ENCODE measurements around the gene LRMDA.

LRMDA gene

DNA sequence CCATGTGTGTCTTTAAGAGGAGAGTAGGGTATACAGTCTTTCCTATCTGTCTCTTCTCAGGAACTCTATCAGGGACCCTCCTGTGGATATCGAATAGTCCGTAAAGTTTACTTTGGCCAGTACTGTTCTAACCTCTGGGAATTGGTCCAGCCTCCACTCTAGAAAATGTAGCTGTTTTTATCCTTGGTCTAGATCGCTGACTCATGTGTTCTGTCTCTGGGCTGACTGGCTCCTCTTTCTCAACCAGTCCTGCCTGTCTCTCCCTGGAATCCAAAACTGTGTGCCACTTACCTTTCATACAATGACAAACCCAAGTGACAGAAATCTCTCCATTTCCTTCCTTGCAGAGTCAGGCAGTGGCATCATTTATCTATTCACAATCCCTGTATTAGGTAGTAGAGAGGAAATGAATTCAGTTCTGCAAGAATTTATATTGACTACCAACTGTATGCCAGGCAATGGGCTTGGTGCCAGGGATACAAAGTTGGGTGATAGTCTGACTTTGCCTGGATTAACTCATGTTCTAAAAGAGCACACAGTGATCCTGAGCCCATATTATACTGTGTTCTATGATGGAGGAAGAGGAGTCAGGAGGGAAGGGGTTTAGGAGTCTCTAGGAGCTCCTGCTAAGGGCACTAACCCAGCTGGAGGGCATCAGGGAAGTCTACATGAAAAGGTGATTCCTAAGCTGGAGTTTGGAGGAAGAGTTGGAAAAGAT, 232.7 kb downstream of the LRMDA start:
- no peak for DNase-seq (ENCODE audit: low read depth in 2 of 2)

DNA sequence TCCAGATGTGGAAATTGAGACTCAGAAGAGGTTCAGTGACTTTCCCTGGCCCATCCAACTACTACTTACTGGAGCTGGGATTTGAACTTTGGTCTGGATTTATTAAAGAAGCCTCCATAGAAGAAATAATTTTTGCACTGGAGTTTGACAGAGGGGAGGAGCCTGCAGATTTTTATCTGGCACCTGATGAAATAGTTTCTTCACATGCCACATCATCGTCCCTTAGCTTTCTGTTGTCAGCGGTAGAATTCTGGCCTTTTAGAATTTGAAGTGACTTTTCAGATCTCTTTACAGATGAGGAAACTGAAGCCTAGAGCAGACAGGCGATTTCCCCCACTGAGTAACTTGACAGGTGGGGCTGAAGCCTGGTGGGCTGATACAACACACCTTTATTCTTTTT, 233.5 kb downstream of the LRMDA start:
- DNase-seq (ENCODE audit: low read depth in 2 of 2): no peak

DNA sequence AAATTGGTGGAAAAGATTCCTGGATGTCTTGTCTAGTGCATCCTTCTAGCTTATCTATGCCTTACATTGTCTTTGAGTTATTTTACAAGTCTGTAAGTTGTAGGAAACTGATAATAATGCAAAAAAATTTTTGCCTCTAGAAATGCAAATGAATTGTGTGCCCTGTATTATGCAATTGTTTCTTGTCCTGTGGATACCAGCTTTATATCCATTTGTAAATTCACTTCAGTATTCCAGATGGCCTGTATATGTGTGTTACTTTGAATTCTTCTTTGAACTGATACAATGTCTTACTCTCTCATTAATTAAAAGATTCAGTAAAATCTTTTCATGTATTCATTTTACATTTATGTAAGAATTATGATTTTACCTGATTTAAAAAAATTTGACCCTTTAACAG, 234.3 kb downstream of the LRMDA start:
- no peak for DNase-seq (ENCODE audit: low read depth in 2 of 2)

DNA sequence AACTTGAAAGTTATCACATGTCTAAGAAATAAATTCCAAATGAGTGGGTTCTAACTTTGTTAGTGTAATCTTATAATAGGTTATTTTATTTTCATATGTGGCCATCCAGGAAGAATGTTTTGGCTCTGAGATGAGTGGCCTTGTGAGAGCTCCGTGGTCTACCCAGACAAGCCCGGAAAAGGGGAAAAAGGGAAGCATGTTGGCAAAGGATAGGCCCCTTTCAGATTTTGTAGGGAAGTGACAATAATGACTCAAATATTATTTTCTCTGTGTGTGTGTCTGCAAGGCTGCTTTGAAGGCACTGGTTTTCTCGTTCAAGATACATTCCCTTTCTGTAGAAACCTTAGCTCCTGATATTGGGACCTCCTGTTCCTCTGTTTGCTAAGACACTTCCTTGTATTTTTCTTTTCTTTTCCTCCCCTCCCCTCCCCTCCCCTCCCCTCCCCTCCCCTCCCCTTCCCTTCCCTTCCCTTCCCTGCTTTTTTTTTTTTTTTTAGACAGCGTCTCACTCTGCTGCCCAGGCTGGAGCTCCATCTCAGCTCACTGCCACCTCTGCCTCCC, 240.8 kb downstream of the LRMDA start:
- no peak for DNase-seq (ENCODE audit: low read depth in 2 of 2)

DNA sequence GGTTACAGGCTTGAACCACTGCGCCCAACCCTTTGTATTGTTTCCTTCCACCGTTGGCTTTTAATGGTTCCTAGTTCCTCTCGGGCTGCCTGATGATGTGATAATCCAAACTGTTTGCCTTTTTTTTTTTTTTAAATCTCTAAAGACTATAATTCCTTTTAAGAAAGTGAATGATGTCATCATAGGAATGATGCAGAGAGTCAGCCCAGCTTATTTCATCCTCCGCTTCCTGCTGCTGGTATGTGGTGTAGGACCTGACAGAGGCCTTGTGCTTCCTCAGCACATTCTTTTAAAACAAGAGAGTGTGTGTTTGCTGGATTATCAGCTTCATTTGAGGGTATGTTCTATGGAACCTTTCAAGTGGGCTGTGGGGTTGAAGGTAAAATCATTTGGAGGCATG, 241.4 kb downstream of the LRMDA start:
- DNase-seq (ENCODE audit: low read depth in 2 of 2): no peak

DNA sequence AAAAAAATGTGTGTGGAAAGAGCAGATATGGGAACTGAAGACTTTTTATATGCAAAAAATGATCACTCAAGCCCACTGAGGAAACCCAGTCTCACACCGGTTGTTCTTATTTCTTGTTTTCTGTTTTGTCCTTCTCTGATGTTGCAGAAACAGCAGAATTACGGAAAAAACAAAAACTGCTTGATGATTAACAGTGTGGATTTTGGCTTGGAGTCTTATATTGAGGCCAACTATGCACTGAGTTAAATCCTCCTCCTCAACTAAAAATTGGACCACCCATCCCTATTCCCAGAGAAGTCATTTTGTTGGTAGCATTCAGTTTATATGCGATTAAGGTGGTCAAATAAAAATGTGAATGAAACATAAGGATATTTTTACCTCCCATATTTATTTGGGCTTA, 246.1 kb downstream of the LRMDA start:
- DNase-seq (ENCODE audit: low read depth in 2 of 2): no peak

DNA sequence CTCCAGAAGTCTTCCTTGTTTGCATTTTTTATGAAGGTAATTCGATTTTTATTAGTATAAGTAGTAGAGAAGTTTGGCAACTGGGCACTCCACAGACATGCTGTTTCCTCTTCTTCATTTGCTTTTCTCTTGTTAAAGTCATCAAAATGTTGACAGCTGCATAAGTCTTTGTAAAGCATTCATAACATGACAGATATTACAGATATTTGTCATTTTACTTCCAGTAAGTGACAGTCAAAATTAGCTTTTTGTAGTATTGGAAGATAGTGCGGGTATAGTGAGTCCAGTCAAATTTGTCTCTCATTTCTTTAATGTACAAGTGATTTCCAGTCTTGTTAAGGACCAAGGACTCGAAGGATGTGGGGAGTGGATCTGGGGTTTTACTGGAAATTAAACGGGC, 247.1 kb downstream of the LRMDA start:
- DNase-seq (ENCODE audit: low read depth in 2 of 2): no peak

DNA sequence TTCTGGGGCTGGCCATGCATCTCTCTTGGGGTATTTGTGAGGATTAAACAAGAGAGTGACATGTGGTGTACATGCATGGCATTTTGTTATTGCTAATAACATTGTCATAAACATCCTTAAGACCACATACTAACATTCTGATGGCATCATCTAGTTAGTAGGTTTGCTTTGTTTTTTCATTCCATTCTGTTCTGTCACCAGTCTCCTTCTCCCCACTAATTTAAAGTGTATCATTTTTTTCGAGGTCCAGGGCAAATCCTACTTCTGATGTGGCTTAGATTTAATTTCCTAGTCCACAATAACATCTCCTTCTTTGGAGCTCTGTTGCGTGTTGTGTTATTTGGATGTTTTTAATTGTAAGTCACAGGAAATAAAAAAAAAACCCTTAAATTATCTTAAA, 248.1 kb downstream of the LRMDA start:
- DNase-seq (ENCODE audit: low read depth in 2 of 2): no peak

DNA sequence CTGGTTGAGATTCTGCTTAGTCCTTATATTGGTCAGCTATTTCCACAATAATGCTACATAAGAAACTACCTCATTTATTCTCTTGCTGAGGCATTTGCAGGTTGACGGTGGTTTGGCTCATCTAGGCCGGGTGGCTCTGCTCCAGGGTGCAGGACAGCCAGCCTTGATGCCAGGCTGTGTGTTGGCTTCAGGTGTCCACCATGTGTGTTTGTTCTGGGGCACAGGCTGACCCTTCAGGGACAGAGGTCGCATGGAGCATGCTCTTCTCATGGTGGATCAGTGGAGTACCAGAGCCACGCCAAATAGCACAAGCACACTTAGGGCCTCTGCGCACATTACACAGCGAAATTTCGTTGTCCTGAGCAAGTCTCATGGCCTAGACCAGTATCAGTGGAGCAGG, 249.9 kb downstream of the LRMDA start:
- DNase-seq (ENCODE audit: low read depth in 2 of 2): no peak

DNA sequence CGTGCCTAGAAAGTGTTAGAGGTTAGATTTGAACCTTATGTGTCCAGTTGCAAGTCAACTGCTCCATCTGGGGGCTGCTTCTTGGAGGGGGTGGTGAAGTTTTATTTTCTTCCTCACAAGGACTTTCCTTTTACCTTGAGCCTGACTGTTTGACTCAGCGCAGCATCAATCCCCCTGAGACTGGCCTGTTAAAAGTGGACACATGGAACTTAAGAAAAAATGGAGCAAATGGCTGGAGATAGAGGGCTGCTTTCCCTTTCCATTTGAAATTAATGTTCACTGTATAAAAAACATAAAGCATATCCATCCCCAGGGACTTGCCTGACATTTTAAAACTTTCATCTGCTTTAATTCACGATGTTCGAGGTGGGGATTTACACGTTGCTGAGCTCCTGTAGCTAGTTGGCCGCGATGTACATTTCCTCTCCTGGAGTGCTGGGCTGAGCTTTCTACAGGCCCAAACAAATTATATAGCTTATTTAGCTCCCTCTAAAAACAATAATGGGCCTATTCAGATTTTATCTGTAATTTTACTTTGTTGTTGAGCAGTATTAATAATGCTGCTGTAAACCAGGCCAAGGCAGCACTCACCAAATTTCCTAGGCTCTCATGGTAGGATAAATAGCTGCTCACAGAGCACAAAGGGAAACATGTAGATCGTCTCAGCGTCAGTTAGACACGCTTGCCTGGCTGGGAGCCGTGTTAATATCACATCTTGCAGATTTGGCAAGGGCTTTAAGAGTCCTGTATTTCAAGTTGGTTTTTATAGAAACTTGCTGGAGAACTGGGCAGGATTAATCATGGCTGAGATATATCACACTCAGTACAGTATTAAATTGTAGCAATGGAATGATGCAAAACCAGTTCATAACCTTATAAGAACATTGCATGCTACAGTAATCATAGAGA, 251.5 kb downstream of the LRMDA start:
- DNase-seq (ENCODE audit: low read depth in 2 of 2): no peak

DNA sequence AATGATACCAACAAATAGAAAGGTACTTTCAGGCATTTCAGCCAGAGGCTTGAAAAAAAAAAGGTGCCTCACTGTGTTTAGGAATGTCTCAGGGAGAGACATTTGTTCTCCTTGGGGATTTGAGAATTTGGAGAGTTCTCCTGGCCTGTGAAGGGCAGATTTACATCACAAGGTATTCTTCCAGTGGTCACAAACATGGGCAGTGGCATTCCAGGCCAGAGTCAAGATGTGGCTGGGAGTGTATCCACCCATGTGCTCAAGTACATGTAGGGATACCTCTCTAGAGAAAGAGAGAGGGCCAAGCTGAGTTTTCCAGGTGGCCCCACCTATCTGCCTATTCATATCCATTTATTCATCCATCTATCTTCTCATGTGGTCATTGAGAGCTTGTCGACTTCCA, 253.8 kb downstream of the LRMDA start:
- no peak for DNase-seq (ENCODE audit: low read depth in 2 of 2)

DNA sequence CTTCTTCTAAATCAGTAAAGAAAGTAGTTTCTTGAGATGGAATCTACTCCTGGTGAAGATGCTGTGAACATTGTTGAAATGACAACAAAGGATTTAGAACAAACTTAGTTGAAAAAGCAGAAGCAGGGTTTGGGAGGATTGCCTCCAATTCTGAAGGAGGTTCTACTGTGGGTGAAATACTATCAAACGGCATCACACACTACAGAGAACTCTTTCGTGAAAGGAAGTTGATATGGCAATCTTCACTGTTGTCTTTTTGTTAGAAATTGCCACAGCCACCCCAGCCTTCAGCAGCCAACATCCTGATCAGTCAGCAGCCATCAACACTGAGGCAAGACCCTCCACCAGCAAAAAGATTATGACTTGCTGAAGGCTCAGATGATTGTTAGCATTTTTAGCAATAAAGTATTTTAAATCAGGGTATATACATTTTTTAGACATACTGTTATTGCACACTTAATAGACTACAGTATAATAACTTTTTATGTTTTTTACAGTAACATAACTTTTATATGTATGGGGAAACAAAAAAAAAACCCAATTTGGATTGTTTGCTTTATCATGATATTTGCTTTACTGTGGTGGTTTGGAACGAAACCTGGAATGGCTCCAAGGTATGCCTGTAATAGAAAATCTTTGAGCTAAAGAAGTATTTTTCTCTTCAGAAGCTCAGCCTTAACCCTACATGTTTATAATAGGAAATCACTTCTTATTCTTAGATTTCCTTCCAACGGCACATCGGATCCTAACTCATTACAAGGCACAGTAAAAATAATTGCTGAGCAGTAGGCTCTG, 257.3 kb downstream of the LRMDA start:
- no peak for DNase-seq (ENCODE audit: low read depth in 2 of 2)

DNA sequence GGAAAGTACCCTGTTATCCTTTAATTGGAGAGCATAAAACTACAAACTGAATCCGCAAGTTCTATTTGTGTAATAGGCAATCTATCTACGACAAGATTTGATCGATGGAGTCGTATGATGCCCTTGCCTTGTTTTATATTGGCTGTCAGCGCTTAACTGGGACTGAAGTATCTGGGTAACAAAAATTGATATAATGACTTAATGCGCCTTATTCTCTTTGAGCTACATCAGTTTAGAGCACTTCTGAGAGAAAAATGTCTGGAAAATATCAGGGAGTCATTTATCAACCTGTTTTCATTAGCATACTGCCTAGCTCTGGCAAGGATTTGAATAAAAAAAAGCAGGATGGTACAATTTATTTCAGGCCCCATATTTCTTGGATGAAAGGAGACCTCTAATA, 262.1 kb downstream of the LRMDA start:
- DNase-seq (ENCODE audit: low read depth in 2 of 2): no peak

DNA sequence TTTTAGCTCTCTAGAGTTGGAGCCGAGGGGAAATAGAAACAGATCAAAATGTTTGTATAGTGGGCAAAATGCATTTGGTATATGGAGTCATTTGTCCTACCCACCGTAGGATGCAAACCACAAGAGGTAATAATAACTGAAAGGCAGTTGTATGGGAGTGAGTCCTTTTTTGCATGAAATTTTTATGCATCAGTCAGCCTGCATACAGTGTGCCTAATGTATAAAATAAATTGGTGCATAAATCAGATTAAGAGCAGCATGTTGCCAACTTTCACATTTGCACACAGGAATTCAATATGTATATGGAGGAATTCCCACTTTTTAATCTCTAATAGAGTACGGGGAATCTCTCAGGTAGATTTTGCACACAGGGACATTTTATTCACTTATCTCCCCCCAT, 262.8 kb downstream of the LRMDA start:
- no peak for DNase-seq (ENCODE audit: low read depth in 2 of 2)

DNA sequence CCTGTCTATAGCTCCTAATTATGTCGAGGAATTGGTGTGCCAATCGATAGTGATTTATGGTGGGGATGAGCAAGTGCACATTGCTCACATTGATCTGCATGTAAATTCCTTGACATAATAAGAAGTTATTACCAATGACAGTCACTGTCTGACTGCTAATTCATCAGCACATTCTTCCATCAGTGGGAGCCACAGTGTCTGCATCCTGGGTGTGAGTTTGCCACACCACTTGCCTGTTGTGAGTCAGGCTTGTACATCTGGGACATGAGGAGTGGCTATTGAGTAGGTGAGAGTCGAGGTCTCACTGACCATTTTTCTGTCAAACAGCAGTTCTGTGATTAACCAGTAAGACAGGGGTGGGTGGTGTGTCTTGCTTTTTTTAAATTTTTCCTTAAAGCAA, 263.4 kb downstream of the LRMDA start:
- no peak for DNase-seq (ENCODE audit: low read depth in 2 of 2)

DNA sequence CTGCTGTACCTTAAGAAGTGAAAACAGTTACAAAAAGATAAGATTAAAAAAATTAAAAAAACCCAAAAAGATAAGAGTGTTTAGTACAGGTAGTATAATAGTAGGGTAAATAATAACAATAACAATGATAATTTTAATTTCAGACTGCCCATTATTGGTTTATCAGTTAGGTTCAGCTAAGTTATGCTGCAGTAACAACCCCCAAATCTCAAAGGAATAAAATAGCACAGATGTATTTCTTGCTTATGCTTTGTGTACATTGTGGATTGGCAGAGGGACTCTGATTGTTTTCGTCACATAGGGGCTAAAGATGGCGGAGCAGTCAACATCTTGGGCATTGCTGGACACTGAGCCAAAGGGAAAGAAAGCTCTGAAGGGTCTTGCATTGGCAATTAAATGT, 264.6 kb downstream of the LRMDA start:
- DNase-seq (ENCODE audit: low read depth in 2 of 2): no peak

DNA sequence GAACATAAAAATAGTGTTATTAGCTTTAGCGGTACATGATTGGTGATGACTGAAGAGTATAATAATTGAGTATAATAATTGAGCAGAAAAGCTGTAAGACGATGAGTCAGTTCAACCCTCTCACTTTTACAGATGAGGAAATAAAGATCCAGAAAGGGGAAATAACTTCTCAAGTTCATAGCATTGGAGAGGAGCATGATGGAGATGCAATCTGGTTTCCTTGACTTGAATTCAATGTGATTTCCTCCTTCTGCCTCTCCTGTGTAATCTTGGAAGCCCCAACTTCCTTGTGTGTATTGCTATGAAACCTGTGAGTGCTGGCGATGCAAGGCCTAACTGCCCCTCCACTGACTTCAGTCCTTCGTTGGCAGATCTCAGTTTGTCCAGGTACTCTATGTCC, 265.1 kb downstream of the LRMDA start:
- no peak for DNase-seq (ENCODE audit: low read depth in 2 of 2)

DNA sequence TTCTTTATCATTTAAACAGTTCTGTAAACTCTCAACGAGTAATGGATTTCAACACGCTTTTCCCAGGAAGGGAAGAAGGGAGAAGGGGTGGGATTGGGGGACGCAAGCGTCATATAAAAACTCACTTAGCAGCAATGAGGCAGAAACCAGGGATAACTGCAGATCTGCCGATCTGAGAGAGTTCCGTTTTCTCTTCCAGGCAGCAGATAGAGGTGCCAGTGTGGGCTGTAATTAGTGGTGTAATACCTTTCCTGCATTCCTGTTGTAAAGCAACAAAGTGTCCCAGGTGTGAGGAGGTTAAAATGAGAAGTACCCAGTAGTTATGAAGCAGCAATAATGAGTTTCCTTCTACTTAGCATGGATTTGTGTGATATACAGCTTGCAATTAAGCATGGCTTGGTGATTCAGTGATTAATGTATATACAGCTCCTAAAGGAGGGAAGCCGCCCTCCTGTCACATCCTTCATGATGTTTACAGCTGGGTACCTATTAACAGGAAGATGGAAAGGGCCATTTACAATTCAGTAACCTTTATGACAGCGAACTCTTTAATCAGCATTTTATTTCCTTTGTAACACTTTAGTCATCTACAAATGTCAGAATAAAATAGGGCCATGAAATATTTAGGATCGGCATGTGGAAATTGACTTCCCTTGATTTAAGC, 271.9 kb downstream of the LRMDA start:
- no peak for DNase-seq (ENCODE audit: low read depth in 2 of 2)

DNA sequence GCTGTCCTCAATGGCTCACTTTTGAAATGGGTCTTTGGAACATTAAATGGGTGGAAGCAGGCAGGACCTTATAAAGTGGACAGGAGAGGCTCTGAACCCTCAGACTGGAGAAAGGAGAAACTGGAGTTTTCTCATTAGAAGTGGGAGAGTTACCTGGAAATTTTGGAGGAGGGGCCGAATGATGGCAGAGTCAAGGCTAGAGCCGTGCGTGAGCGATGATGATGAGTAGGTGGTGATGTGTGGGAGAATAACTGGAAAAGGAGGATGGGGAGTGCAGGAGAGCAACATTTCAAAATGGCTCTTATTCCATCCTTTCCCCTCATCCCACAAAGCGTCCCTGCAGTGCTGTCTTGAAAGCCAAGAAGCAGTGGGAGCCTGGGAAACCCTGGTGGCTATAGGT, 274.0 kb downstream of the LRMDA start:
- no peak for DNase-seq (ENCODE audit: low read depth in 2 of 2)

DNA sequence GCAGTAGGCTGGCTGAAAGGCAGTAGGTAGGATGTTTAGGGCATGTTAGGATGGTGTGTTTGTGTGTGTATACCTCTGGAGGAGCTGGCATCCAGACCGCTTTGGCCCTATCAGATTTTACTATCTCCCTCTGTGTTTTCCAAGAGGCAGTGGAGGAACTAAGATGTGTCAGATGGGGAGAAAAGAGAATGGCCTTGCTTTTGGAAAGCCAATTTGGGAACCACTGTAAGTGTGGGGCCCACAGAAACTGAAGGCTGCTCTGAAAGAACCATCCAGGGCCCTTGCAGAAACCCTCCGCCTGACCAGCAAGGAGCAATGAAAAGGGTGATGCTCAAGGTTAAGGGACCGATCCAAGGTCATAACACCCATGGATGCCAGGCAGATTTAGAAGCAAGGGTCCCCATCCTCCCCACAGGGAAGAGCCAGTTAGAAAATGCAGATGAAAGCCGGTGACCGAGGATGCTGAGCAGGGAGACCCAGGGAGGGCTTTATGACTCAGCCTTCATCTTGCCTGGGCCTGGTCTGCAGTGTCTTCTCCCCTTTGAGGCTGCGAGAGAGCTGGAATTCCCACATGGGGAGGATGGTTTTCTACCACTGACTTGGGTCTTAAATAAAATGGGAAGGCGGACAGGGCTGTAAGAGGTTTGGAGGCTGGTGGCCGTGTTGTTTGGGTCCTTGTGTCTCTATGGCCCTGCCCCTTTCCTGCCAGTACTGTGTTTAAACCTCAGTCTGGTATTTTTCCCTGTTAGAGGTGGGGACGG, 275.8 kb downstream of the LRMDA start:
- no peak for DNase-seq (ENCODE audit: low read depth in 2 of 2)

DNA sequence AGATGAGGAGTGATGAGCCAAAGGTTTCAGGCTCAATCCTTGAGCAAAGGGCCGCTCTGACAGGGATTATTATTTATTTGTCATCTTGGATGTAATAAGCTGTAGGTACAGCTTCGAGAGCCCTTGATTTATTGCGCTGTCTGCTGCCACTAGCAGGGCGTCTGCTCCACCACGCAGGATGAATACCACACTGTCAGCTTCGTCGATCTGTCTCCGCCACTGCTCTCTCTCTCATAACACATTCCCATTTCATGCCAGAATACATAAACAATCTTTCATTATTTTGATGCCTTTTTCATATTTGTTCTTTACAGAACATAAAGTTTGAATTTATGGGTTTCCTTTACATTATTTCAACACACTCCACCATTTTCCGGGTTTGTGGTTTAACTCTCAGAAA, 276.6 kb downstream of the LRMDA start:
- DNase-seq (ENCODE audit: low read depth in 2 of 2): no peak

All from stimulated activated CD4-positive, alpha-beta T cell treated with anti-CD3 and anti-CD28 coated beads, Interleukin-12 subunit alpha, Interleukin-12 subunit beta, amount 100 ng/mL, for 24 hours (primary cell).